ENCODE data around the gene PRDM16.

PRDM16 gene

GRCh38 chr1:3263790-3264189, 194.8 kb downstream of the PRDM16 start:
- no peak for ATAC-seq

GRCh38 chr1:3264456-3264855, 195.5 kb downstream of the PRDM16 start:
- no peak for TF ChIP-seq BACH2 (CRISPR knock-in tag; IDR thresholded peaks at IDR 0.05; ENCODE audit: borderline replicate concordance)
- TF ChIP-seq ARNTL (CRISPR knock-in tag; IDR thresholded peaks at IDR 0.05; ENCODE audit: borderline replicate concordance, low read depth), result no peak
- TF ChIP-seq ZNF70 (CRISPR knock-in tag; IDR thresholded peaks at IDR 0.05), result no peak
- TF ChIP-seq CSDC2 (CRISPR knock-in tag; IDR thresholded peaks at IDR 0.05), result no peak
- no peak for ATAC-seq

More at GRCh38 chr1:3263790-3264189, 194.8 kb downstream of the PRDM16 start:
- TF ChIP-seq ZFP3 (CRISPR knock-in tag; IDR thresholded peaks at IDR 0.05), result no peak
- TF ChIP-seq ZNF8 (CRISPR knock-in tag; IDR thresholded peaks at IDR 0.05), result no peak
- TF ChIP-seq CSDC2 (CRISPR knock-in tag; IDR thresholded peaks at IDR 0.05), result no peak
- no peak for TF ChIP-seq POU6F1 (CRISPR knock-in tag; IDR thresholded peaks at IDR 0.05; ENCODE audit: borderline replicate concordance, low read depth)
- no peak for TF ChIP-seq BACH2 (CRISPR knock-in tag; IDR thresholded peaks at IDR 0.05; ENCODE audit: borderline replicate concordance)

- no peak for ATAC-seq
- no peak for TF ChIP-seq TCF4 (CRISPR knock-in tag; IDR thresholded peaks at IDR 0.05; ENCODE audit: borderline replicate concordance)
- TF ChIP-seq ARNTL (CRISPR knock-in tag; IDR thresholded peaks at IDR 0.05; ENCODE audit: borderline replicate concordance, low read depth), result no peak
- no peak for TF ChIP-seq GLIS3 (CRISPR knock-in tag; IDR thresholded peaks at IDR 0.05)
- TF ChIP-seq POU6F1 (CRISPR knock-in tag; IDR thresholded peaks at IDR 0.05; ENCODE audit: borderline replicate concordance, low read depth), result no peak
- no peak for TF ChIP-seq SNAI2 (CRISPR knock-in tag; IDR thresholded peaks at IDR 0.05)
- TF ChIP-seq CSDC2 (CRISPR knock-in tag; IDR thresholded peaks at IDR 0.05), result no peak
- TF ChIP-seq ISL1 (CRISPR knock-in tag; IDR thresholded peaks at IDR 0.05), result no peak
- no peak for TF ChIP-seq CSRNP3 (CRISPR knock-in tag; IDR thresholded peaks at IDR 0.05)
Observed at GRCh38 chr1:3265835-3266805, 197.1 kb downstream of the PRDM16 start.

GRCh38 chr1:3266870-3267549, 198.0 kb downstream of the PRDM16 start:
- ATAC-seq, result no peak
- TF ChIP-seq ISL1 (CRISPR knock-in tag; IDR thresholded peaks at IDR 0.05) (no peak), ZFP30 (CRISPR knock-in tag; IDR thresholded peaks at IDR 0.05) (no peak), PPARA (CRISPR knock-in tag; IDR thresholded peaks at IDR 0.05; ENCODE audit: borderline replicate concordance) (no peak), OSR1 (CRISPR knock-in tag; IDR thresholded peaks at IDR 0.05) (no peak), ZNF565 (CRISPR knock-in tag; conservative IDR thresholded peaks at IDR 0.05; ENCODE audit: low read depth) (no peak), CSDC2 (CRISPR knock-in tag; IDR thresholded peaks at IDR 0.05) (no peak), POU6F1 (CRISPR knock-in tag; IDR thresholded peaks at IDR 0.05; ENCODE audit: borderline replicate concordance, low read depth) (no peak), SNAI2 (CRISPR knock-in tag; IDR thresholded peaks at IDR 0.05) (no peak), ZNF8 (CRISPR knock-in tag; IDR thresholded peaks at IDR 0.05) (no peak), RARB (CRISPR knock-in tag; IDR thresholded peaks at IDR 0.05) (no peak), GLIS3 (CRISPR knock-in tag; IDR thresholded peaks at IDR 0.05) (no peak), PATZ1 (CRISPR knock-in tag; IDR thresholded peaks at IDR 0.05; ENCODE audit: borderline replicate concordance) (no peak), TCF4 (CRISPR knock-in tag; IDR thresholded peaks at IDR 0.05; ENCODE audit: borderline replicate concordance) (no peak), ESRRG (CRISPR knock-in tag; IDR thresholded peaks at IDR 0.05) (no peak), CSRNP3 (CRISPR knock-in tag; IDR thresholded peaks at IDR 0.05) (no peak)
